ENCODE results near the gene IFITM5.

The IFITM5 gene

GRCh38 chr11:282630-283360 is 16.5 kb downstream of the IFITM5 start:
- TF ChIP-seq EP300 (IDR thresholded peaks at IDR 0.05; ENCODE audit: borderline replicate concordance) (no peak), USF1 (IDR thresholded peaks at IDR 0.05) (no peak), NFIC (IDR thresholded peaks at IDR 0.05) (no peak), REST (IDR thresholded peaks at IDR 0.05; ENCODE audit: low read depth) (no peak), CREB1 (IDR thresholded peaks at IDR 0.05; ENCODE audit: low read depth) (no peak), RAD21 (IDR thresholded peaks at IDR 0.05; ENCODE audit: low read depth) (no peak), YY1 (IDR thresholded peaks at IDR 0.05; ENCODE audit: low read depth) (no peak), MAX (IDR thresholded peaks at IDR 0.05) (no peak), ZBTB7A (IDR thresholded peaks at IDR 0.05; ENCODE audit: low read depth) (no peak), FOXM1 (IDR thresholded peaks at IDR 0.05; ENCODE audit: borderline replicate concordance, low read depth) (no peak), TAF1 (IDR thresholded peaks at IDR 0.05; ENCODE audit: low read depth) (no peak), CEBPB (IDR thresholded peaks at IDR 0.05) (no peak), TCF12 (IDR thresholded peaks at IDR 0.05; ENCODE audit: low read depth) (no peak), TEAD4 (IDR thresholded peaks at IDR 0.05) (no peak), EGR1 (IDR thresholded peaks at IDR 0.05) (no peak)

- no peak for TF ChIP-seq NFIC (IDR thresholded peaks at IDR 0.05)
- no peak for TF ChIP-seq TAF1 (IDR thresholded peaks at IDR 0.05; ENCODE audit: low read depth)
- no peak for TF ChIP-seq ZBTB7A (IDR thresholded peaks at IDR 0.05; ENCODE audit: low read depth)
- TF ChIP-seq CEBPB (IDR thresholded peaks at IDR 0.05), result no peak
- TF ChIP-seq MAX (IDR thresholded peaks at IDR 0.05), result no peak
- no peak for TF ChIP-seq REST (IDR thresholded peaks at IDR 0.05; ENCODE audit: low read depth)
- TF ChIP-seq RAD21 (IDR thresholded peaks at IDR 0.05; ENCODE audit: low read depth), result no peak
- TF ChIP-seq TCF12 (IDR thresholded peaks at IDR 0.05; ENCODE audit: low read depth), result no peak
- no peak for TF ChIP-seq FOXM1 (IDR thresholded peaks at IDR 0.05; ENCODE audit: borderline replicate concordance, low read depth)
- TF ChIP-seq TEAD4 (IDR thresholded peaks at IDR 0.05), result no peak
- no peak for TF ChIP-seq EGR1 (IDR thresholded peaks at IDR 0.05)
- TF ChIP-seq CREB1 (IDR thresholded peaks at IDR 0.05; ENCODE audit: low read depth), result no peak
- no peak for TF ChIP-seq USF1 (IDR thresholded peaks at IDR 0.05)
- TF ChIP-seq EP300 (IDR thresholded peaks at IDR 0.05; ENCODE audit: borderline replicate concordance), result no peak
Observed at GRCh38 chr11:282171-282570, 17.2 kb downstream of the IFITM5 start.

GRCh38 chr11:281486-282161 is 17.7 kb downstream of the IFITM5 start:
- TF ChIP-seq TEAD4 (IDR thresholded peaks at IDR 0.05) (no peak), CREB1 (IDR thresholded peaks at IDR 0.05; ENCODE audit: low read depth) (no peak), FOXM1 (IDR thresholded peaks at IDR 0.05; ENCODE audit: borderline replicate concordance, low read depth) (no peak), USF1 (IDR thresholded peaks at IDR 0.05) (no peak), CEBPB (IDR thresholded peaks at IDR 0.05) (no peak), EP300 (IDR thresholded peaks at IDR 0.05; ENCODE audit: borderline replicate concordance) (no peak), REST (IDR thresholded peaks at IDR 0.05; ENCODE audit: low read depth) (no peak), YY1 (IDR thresholded peaks at IDR 0.05; ENCODE audit: low read depth) (no peak), ZBTB7A (IDR thresholded peaks at IDR 0.05; ENCODE audit: low read depth) (no peak), TCF12 (IDR thresholded peaks at IDR 0.05; ENCODE audit: low read depth) (no peak), RAD21 (IDR thresholded peaks at IDR 0.05; ENCODE audit: low read depth) (no peak), EGR1 (IDR thresholded peaks at IDR 0.05) (no peak), TAF1 (IDR thresholded peaks at IDR 0.05; ENCODE audit: low read depth) (no peak), MAX (IDR thresholded peaks at IDR 0.05) (no peak), NFIC (IDR thresholded peaks at IDR 0.05) (no peak)
